PFSK-1 (cell line): Measurements from ENCODE around the gene TXNIP.

Experiments
- FOXP2 ChIP-seq: optimal IDR thresholded peaks from 2 replicates; pipeline ENCODE3; 2011; ENCODE audit warnings: borderline replicate concordance, control low read depth, inconsistent platforms; ENCODE audit not compliant: insufficient read depth; ENCODE audit errors: extremely low read length, extremely low read depth
- POLR2AphosphoS5 ChIP-seq: IDR thresholded peaks from 2 replicates; pipeline ENCODE4 v1.6.1; 2012; ENCODE audit warnings: low read depth, mild to moderate bottlenecking, control low read depth, low read length, moderate library complexity
- SIN3A ChIP-seq: IDR thresholded peaks from 2 replicates; pipeline ENCODE4 v1.6.1; 2012; ENCODE audit warnings: mild to moderate bottlenecking, low read length, moderate library complexity, borderline replicate concordance; ENCODE audit not compliant: insufficient read depth
- TAF1 ChIP-seq: IDR thresholded peaks from 2 replicates; pipeline ENCODE4 v1.6.1; 2012; ENCODE audit warnings: low read length, control low read depth, borderline replicate concordance; ENCODE audit not compliant: insufficient read depth
- TF ChIP-seq, protein P1 (sequence below), 2 experiments: IDR thresholded peaks; 2 replicates each; pipeline versions ENCODE4 v1.6.1 to v1.8.0; 2011 to 2012; ENCODE audit warnings: low read depth in 2 of 2, low read length in 2 of 2, control low read depth in 1 of 2, inconsistent platforms in 1 of 2, mild to moderate bottlenecking in 1 of 2, moderate library complexity in 1 of 2; ENCODE audit not compliant: insufficient read depth in 1 of 2

TXNIP gene

GRCh38 chr1:146016891-146017290, 20.5 kb upstream of the TXNIP start:
- TF ChIP-seq POLR2AphosphoS5 = no peak
- no peak for TF ChIP-seq TAF1
- TF ChIP-seq FOXP2 = no peak
- TF ChIP-seq, protein P1, sequence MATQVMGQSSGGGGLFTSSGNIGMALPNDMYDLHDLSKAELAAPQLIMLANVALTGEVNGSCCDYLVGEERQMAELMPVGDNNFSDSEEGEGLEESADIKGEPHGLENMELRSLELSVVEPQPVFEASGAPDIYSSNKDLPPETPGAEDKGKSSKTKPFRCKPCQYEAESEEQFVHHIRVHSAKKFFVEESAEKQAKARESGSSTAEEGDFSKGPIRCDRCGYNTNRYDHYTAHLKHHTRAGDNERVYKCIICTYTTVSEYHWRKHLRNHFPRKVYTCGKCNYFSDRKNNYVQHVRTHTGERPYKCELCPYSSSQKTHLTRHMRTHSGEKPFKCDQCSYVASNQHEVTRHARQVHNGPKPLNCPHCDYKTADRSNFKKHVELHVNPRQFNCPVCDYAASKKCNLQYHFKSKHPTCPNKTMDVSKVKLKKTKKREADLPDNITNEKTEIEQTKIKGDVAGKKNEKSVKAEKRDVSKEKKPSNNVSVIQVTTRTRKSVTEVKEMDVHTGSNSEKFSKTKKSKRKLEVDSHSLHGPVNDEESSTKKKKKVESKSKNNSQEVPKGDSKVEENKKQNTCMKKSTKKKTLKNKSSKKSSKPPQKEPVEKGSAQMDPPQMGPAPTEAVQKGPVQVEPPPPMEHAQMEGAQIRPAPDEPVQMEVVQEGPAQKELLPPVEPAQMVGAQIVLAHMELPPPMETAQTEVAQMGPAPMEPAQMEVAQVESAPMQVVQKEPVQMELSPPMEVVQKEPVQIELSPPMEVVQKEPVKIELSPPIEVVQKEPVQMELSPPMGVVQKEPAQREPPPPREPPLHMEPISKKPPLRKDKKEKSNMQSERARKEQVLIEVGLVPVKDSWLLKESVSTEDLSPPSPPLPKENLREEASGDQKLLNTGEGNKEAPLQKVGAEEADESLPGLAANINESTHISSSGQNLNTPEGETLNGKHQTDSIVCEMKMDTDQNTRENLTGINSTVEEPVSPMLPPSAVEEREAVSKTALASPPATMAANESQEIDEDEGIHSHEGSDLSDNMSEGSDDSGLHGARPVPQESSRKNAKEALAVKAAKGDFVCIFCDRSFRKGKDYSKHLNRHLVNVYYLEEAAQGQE (IDR thresholded peaks at IDR 0.05; ENCODE audit: insufficient read depth in 1 of 2, low read depth in 2 of 2, low read length in 2 of 2) = no peak
- no peak for TF ChIP-seq SIN3A

DNA sequence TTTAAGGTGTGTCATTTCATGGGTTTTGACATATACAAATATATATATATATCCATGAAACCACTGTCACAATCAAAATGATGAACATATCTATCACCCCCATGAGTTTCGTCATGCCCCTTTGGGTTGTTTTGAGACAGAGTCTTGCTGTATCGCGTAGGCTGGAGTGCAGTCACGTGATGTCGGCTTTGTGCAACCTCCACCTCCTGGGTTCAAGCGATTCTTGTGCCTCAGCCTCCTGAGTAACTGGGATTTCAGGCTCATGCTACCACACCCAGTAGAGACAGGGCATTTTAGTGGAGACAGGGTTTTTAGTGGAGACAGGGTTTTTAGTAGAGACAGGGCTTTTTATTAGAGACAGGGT, 17.2 kb upstream of the TXNIP start:
- TF ChIP-seq, protein P1 (IDR thresholded peaks at IDR 0.05; ENCODE audit: insufficient read depth in 1 of 2, low read depth in 2 of 2, low read length in 2 of 2) = no peak
- TF ChIP-seq FOXP2 (no peak), SIN3A (no peak), TAF1 (no peak), POLR2AphosphoS5 (no peak)

- TF ChIP-seq TAF1 = no peak
- TF ChIP-seq FOXP2 = no peak
- TF ChIP-seq, protein P1 (IDR thresholded peaks at IDR 0.05; ENCODE audit: insufficient read depth in 1 of 2, low read depth in 2 of 2, low read length in 2 of 2) = no peak
- TF ChIP-seq SIN3A = no peak
- no peak for TF ChIP-seq POLR2AphosphoS5
Measured at GRCh38 chr1:146012703-146013558, 16.6 kb upstream of the TXNIP start.

GRCh38 chr1:146010126-146010738, 13.9 kb upstream of the TXNIP start:
- TF ChIP-seq SIN3A (no peak), TAF1 (no peak), FOXP2 (no peak), POLR2AphosphoS5 (no peak)
- TF ChIP-seq, protein P1 (IDR thresholded peaks at IDR 0.05; ENCODE audit: insufficient read depth in 1 of 2, low read depth in 2 of 2, low read length in 2 of 2) = no peak
